A673 (cell line): Measurements from ENCODE around the gene RAB15. TPM values are rescaled to one million over a fixed set of nuclear protein-coding genes. Genes with fewer than 3 reads are reported as not detected.

Source experiments
- BruUV-seq: library from RNA; stranded (reverse); fragments of 400-500 nt; replicated peaks from 2 replicates; lab custom pipeline; 2021; lab: Mats Ljungman, UMichigan
- CTCF ChIA-PET: fragments of 300-600 bp; sonication (Branson Sonifier 250); formaldehyde crosslinking; loops from one replicate; lab custom pipeline; 2022; ENCODE audit warnings: antibody characterized with exemption; lab: Charles Lee
- POLR2A ChIA-PET: fragments of 300-600 bp; sonication (Branson Sonifier 250); formaldehyde crosslinking; loops from one replicate; lab custom pipeline; 2022; ENCODE audit warnings: antibody characterized with exemption; ENCODE audit not compliant: low non-redundant PET; lab: Charles Lee
- DNase-seq: peaks from one replicate; pipeline ENCODE4 v3.0.0-alpha.2; 2015; ENCODE audit warnings: low spot score
- H3K27ac ChIP-seq: fragments of 200-600 bp; sonication (generic); 2 replicates; pipeline ENCODE4 v1.5.1; 2016; ENCODE audit warnings: mixed run types, low read depth, mild to moderate bottlenecking, mixed read lengths, antibody characterized with exemption, low read length; ENCODE audit not compliant: poor library complexity, severe bottlenecking
- H3K27me3 ChIP-seq: fragments of 200-600 bp; sonication (generic); replicated peaks from 2 replicates; pipeline ENCODE4 v1.6.1; 2017; ENCODE audit warnings: mixed run types, low read depth, mild to moderate bottlenecking, mixed read lengths, antibody characterized with exemption, low read length; ENCODE audit not compliant: insufficient read depth, poor library complexity
- H3K36me3 ChIP-seq: fragments of 200-600 bp; sonication (generic); 2 replicates; pipeline ENCODE4 v1.6.1; 2016; ENCODE audit warnings: mixed run types, mild to moderate bottlenecking, mixed read lengths, antibody characterized with exemption, low read length; ENCODE audit not compliant: insufficient read depth, poor library complexity, severe bottlenecking
- H3K4me1 ChIP-seq: fragments of 200-600 bp; sonication (generic); 2 replicates; pipeline ENCODE4 v1.6.1; 2017; ENCODE audit warnings: mixed run types, mild to moderate bottlenecking, mixed read lengths, antibody characterized with exemption, low read length; ENCODE audit not compliant: insufficient read depth, poor library complexity, severe bottlenecking
- H3K4me3 ChIP-seq: fragments of 200-600 bp; sonication (generic); 2 replicates; pipeline ENCODE4 v1.5.1; 2016; ENCODE audit warnings: low read depth, mixed run types, mild to moderate bottlenecking, mixed read lengths, low read length; ENCODE audit not compliant: poor library complexity, severe bottlenecking
- H3K9me3 ChIP-seq: fragments of 200-600 bp; sonication (generic); 2 replicates; pipeline ENCODE4 v1.6.1; 2016; ENCODE audit warnings: mixed run types, low read depth, mild to moderate bottlenecking, mixed read lengths, antibody characterized with exemption, low read length; ENCODE audit not compliant: poor library complexity, severe bottlenecking
- CTCF ChIP-seq: fragments of 300-800, 200-600 bp; sonication (generic); conservative IDR thresholded peaks from 2 replicates; pipeline ENCODE4 v1.5.1; 2017; ENCODE audit warnings: low read depth, mild to moderate bottlenecking, antibody characterized with exemption, low read length, moderate library complexity, mixed read lengths
- EZH2 ChIP-seq: fragments of 200-600 bp; sonication (generic); IDR thresholded peaks from 2 replicates; pipeline ENCODE4 v1.6.1; 2017; ENCODE audit warnings: borderline replicate concordance, low read depth, mild to moderate bottlenecking, mixed read lengths, antibody characterized with exemption, low read length; ENCODE audit not compliant: poor library complexity, severe bottlenecking
- intact Hi-C: fragments of 100-400 bp; cut with micrococcal nuclease; formaldehyde crosslinking; loops from one replicate; pipeline ENCODE4 v1.10.0; 2022; ENCODE audit not compliant: unreplicated experiment
- total RNA-seq: library from RNA; stranded (reverse); gene quantifications from 2 replicates; pipeline ENCODE4 v1.2.3, GENCODE V29; 2021

Gene RAB15
- total RNA-seq, 1 experiment from 2014 or later, result 23.6 TPM

- TF ChIP-seq CTCF (no peak), EZH2 (no peak)
- Histone ChIP-seq H3K27me3 (no peaks in the 10 kb centered on the region), H3K9me3 (no peaks in the 10 kb centered on the region), H3K4me1 (no peaks in the 10 kb centered on the region), H3K36me3 (no peaks in the 10 kb centered on the region), H3K27ac (no peak overlapping the region), H3K4me3 (no peak overlapping the region)
- BruUV-seq, result no TSS peak
- ChIA-PET CTCF (no interaction called here), POLR2A (no interaction called here)
- no peak for DNase-seq
- intact Hi-C loops, result no loop called here
Observed at GRCh38 chr14:64953310-64953654, 18.9 kb downstream of the RAB15 start.

DNA sequence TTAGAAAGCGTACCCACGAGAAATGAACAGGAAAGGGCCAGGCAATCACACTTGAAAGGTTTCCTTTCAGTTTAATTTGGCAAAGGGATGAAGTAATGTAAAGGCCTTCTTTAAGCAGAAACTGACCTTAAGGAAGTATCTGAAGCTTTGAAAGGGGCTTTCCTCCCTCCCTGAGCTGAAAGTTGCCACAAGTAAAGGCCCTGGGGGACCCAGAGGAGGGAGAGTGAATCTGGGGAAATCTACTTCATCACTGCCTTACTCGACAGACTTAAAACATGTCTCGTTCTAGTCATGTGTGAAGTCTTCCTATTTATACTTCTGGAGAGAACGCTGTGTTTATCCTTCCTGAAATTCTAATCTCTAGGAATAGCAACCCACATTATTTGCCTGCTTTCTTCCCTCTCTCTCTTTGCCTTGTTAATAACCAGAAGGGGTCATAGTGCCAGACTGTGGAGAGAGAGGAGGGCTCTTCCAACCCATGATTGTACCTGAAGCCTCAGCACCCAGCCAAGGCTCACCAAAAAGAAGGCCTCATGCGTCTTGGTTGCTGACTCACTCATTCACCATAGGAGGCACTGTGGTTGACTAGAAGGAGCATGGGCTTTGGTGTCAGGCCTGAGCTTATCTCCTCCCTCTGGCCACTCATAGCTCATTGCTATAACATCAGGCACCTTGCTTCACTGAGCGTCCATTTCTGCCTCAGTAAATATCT, 19.4 kb downstream of the RAB15 start:
- H3K27ac ChIP-seq, result no peak overlapping the region
- H3K4me1 ChIP-seq, result no peaks in the 10 kb centered on the region
- DNase-seq, result peak; percentile 27
- no TSS peak for BruUV-seq
- H3K9me3 ChIP-seq, result no peaks in the 10 kb centered on the region
- no peak overlapping the region for H3K4me3 ChIP-seq
- intact Hi-C loops, result no loop called here
- TF ChIP-seq EZH2 (no peak), CTCF (no peak; the same call in 1 of the 2 replicates)
- H3K27me3 ChIP-seq, result no peaks in the 10 kb centered on the region
- CTCF ChIA-PET, result no interaction called here
- POLR2A ChIA-PET, result no interaction called here
- H3K36me3 ChIP-seq, result no peaks in the 10 kb centered on the region

DNA sequence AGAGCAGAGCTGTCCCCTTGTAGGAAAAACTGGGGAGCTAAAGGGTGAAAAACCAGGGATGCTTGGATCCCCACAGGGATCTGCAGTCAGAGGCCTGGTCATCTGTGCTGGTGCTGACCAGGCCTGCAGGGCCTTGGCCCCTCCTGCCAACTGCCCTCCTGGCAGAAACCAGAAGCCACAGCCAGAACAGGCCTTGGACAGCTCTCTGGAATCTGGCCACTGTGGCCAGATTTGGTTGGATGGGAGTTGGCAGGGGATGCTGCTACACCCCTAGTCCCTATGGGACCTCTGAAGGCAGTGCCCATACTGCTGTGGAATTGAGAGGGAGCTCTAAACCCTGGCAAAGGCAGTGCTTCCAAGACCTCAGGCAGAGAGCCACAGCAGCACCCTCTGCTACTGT, 20.4 kb downstream of the RAB15 start:
- ChIA-PET CTCF (no interaction called here), POLR2A (no interaction called here)
- no peak overlapping the region for H3K4me3 ChIP-seq
- BruUV-seq, result no TSS peak
- intact Hi-C loops, result no loop called here
- peaks cover 3% of the 10 kb centered on the region for H3K36me3 ChIP-seq
- no peaks in the 10 kb centered on the region for H3K27me3 ChIP-seq
- no peak for DNase-seq
- H3K27ac ChIP-seq, result no peak overlapping the region
- TF ChIP-seq CTCF (no peak), EZH2 (no peak)
- no peaks in the 10 kb centered on the region for H3K9me3 ChIP-seq
- peaks cover under 1% of the 10 kb centered on the region for H3K4me1 ChIP-seq
